ENCODE results near the gene FAM117A.

Gene FAM117A

GRCh38 chr17:49707608-49708514 lies 56.1 kb downstream of the FAM117A start, which contains the start of gene SLC35B1:
Gene SLC35B1, minus strand, starts transcription at chr17:49707964. Its CDS starts 131 bp downstream, at chr17:49707833.
- peak; percentile 99 for DNase-seq (ENCODE audit: low spot score)

DNA sequence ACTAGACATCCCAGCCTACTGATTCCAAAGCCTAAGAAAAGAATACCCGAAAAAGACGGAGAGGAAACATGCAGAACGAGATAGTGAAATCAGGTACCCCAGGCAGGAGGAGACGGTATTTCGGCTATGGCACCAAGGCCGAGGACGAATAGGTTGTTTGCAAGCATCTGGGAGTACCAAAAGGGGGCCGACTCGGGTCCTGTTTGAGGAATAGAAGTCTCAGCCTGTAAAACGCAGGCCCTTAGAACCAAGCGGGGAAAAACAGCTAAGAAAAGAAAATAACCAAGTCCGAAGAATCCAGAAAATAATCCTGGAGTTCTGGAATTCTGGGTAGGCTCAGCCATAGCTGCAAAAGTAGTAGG lies 56.7 kb downstream of the FAM117A start:
- no peak for DNase-seq (ENCODE audit: low spot score)

DNA sequence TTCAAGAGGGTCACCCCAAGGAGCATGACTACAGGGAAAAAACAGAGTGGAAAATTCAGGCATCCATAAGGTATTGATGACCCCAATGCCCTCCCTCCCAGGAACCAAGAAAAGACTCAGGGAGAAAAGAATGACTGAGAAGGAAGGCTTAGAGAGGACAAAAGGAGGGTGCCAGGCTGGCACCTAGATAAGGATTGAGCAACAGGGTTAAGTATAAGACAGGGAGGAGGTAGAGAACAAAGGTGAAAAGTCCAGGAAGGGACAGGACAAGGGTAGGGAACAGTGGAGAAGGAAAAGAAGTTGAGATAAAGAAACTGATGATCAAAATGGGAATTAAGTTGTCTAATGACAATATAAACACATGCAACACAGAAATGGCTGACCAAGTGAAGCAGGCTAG lies 58.7 kb downstream of the FAM117A start:
- no peak for DNase-seq (ENCODE audit: low spot score)

- peak; percentile 72 for DNase-seq (ENCODE audit: low spot score)
Observed at GRCh38 chr17:49703557-49704277, 60.2 kb downstream of the FAM117A start.

GRCh38 chr17:49700960-49701359 lies 63.0 kb downstream of the FAM117A start:
- DNase-seq (ENCODE audit: low spot score), result no peak

DNA sequence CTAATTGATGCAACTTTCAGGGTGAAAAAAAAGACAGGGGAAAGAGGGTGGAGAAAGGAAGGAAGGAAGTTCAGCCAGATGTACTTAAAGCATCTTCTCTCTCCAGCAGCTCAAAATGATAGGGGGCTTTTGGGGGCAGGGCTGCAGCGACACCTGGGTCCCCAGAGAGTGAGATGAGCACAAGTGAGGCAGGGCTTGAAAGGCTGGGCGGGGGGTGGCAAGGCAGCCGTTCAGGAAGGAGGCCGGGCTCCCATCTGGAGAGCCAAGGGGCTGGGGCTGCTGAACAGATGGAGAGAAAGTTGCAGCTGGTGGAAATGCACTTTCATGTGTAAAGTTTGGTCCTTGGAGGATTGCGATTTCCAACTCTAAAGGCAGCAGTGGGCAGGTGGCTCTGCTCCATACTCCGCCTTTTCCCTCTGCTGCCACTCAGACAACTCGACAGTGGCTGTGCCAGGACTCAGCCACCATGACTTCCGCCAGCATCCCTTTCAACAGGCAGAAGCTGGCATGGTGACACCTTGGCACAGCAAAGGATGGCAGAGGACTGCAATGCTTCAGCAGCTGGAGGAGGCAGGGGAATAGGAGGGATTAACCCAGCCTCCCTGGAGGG lies 63.9 kb downstream of the FAM117A start:
- DNase-seq (ENCODE audit: low spot score), result peak; percentile 34

- DNase-seq (ENCODE audit: low spot score), result no peak
Observed at GRCh38 chr17:49698005-49698404, 65.9 kb downstream of the FAM117A start.

DNA sequence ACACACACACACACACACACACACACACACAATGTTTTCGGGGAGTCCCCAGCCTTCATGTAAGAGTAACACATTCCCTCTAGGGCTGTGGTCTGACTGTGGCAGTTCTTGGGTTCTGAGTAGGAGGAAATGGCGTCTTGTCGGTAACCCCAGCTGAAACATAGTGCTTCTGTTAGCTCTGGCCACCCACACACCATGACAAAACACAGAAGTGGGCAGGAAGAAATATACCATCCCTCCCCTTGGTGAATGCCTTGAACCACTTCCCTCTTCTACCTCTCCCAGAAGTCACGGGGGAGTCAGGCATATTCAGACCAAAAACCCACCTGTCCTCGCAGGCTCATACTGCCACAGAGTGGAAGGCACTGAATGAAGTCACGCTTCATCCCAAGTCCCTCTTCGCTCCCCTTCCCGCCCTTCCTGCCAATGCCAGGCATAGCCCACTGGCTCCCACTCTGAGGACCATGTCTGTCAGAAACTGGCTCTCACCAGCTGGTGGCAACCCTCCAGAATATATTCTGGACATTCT lies 67.6 kb downstream of the FAM117A start:
- peak; percentile 24 for DNase-seq (ENCODE audit: low spot score)

DNA sequence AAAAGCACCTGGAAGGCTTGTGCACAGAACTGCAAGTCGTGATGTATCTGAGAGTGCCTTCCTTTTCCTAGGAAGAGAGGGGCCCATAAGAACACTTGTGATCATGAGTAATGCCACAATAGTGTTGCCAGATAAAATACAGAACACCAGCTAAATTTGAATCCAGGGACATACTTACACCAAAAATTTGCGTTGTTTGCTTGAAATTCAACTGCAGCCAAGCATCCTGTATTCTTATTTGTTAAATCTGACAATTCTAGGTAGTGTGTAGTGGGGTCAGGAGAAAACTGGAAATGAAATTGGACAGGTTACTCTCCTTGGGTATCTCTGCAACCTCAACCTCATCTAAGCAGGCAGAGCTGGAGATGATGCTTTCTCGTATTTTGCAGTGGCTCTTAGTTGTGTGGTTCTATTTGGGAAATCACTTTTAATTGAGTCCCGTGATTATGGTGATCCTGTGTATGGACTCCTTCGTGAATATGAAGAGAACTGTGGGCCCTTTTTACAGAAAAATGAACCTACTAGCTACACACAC lies 68.2 kb downstream of the FAM117A start:
- DNase-seq (ENCODE audit: low spot score), result no peak

DNA sequence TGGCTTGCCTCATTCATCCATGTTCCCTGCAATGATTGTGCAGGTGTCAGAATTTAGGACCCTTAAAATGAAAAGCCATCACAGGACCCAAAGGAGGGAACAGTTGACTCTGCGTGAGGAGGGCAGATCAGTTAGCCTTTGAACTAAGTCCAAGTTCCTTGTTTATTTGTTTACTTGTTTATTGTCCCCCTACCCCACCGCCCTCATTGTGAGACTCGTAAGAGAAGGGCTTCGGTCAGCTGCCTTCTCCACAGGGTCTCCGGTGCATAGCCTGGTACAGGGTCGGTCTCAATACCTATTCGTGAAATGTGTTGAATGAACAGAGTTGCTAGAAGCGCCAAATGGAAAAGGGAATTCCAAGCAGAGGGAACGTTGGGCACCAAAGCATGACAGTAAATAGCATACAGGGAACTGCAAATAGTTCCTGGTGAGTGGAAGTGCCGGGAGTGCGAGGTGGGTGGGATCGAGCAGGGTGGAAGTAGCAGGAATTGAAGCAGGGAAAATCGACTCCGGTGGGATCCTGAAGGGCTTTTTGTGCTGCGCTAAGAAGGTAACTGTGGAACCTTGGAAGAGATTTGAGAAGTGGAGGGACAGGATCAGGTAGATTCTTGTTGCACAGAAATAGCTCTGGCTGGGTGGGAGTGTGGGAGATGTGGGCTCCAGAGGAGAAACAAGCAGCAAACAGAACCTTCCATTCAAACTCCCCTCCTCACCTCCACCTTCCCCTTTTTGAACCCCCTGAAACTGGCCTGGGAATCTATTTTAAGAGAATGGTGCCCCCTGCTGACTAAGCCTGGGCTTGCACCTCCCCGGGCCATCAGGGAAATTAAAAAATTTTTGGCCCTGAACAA lies 68.9 kb downstream of the FAM117A start:
- peak; percentile 37 for DNase-seq (ENCODE audit: low spot score)

- no peak for DNase-seq (ENCODE audit: low spot score)
Observed at GRCh38 chr17:49692751-49693150, 71.2 kb downstream of the FAM117A start.

DNA sequence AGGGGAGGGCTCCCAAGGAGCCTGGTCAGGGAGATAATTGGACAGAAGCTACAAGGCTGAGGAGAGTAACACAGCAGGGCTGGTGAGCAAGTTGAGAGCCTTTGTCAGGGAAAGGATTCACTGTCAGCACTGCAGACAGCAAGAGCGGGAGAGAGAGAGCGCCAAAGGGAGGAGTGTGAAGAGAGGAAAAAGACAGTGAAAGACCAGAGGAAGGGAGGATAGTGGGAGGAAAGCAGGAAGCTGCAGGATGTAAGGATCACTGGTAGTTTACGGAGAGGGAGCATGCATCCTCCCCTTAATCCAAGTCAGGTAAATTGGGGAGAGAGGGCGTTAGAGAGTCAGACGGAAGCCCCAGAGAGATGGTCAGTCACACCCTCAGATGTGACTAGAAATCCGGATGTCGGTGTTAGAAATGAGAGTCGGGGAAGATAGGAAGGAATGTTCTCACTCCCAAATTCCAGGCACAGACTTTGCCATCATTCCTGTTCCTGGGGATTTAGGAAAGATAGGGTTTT lies 72.2 kb downstream of the FAM117A start:
- DNase-seq (ENCODE audit: low spot score), result no peak

DNA sequence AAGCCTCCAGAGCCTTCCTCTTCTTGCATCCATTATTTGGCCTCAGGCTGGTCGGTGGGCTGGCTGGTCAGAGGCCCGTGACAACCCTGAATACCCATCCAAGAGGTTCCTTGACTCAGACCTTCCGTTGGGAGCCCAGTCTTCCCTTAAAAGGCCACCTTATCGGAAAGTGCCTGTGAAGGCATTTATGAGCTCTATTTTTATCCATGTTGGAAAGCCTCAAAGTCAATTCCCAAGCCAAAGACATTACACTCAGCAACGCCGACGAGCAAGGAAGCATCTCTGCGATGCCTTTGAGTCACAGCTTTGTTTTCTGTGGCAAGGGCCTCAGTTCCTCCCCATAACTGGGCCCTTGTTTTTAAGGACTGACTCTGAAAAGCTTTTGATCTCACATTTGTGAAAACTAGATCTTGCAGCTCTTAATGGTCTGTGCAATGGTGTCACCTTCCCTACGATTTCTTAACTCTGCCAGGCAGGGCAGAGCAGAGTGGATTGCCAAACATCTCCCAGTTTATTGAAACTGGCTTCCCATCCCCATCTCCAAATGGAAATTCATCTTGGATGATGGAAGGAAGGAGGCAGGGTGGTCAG lies 72.8 kb downstream of the FAM117A start:
- no peak for DNase-seq (ENCODE audit: low spot score)

GRCh38 chr17:49690256-49690655 lies 73.7 kb downstream of the FAM117A start:
- DNase-seq (ENCODE audit: low spot score), result no peak

GRCh38 chr17:49688848-49689247 lies 75.1 kb downstream of the FAM117A start:
- DNase-seq (ENCODE audit: low spot score), result no peak

DNA sequence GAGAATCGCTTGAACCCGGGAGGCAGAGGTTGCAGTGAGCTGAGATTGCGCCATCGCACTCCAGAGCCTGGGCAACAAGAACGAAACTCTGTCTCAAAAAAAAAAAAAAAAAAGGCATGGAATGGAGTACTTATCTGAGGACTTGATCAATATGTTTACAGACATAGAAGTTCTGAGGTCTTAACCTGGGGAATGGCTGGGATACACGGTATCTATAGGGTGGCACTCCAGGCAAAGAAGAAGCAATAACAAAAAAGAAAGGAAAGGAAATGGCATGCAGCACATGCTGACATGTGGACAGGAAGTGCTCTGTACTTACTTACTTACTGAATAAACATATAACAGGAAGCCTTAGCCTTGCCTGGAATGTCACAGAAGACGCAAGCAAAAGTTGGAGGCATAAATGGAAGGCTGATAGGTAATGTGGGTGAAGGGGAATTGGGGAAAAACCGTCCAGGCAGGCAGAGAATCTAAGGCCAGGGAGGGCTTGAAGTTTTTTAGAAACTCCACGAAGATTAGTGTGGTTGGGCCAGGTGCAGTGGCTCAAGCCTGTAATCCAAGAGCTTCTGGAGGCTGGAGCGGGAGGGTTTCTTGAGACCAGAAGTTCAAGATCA lies 75.9 kb downstream of the FAM117A start:
- DNase-seq (ENCODE audit: low spot score), result no peak

GRCh38 chr17:49681106-49681979 lies 82.6 kb downstream of the FAM117A start:
- no peak for DNase-seq (ENCODE audit: low spot score)

- DNase-seq (ENCODE audit: low spot score), result peak; percentile 45
Observed at GRCh38 chr17:49680314-49680713, 83.6 kb downstream of the FAM117A start.
